NB4 (cell line): ENCODE measurements around the gene SLIT1.

ENCODE experiments used
- CTCF ChIP-seq: IDR thresholded peaks from one replicate; pipeline ENCODE4 v1.5.1; 2012; ENCODE audit warnings: low read depth, low read length
- POLR2A ChIP-seq: IDR thresholded peaks from 2 replicates; pipeline ENCODE4 v1.6.1; 2011; ENCODE audit warnings: mild to moderate bottlenecking; ENCODE audit not compliant: insufficient read length; ENCODE audit errors: extremely low read depth

- TF ChIP-seq CTCF, result peak; percentile 3
- TF ChIP-seq POLR2A, result no peak
Measured at GRCh38 chr10:97000487-97001182, 185.1 kb downstream of the SLIT1 start.
